Loucy (cell line): ENCODE data around the gene CRELD2.

Experiments used
- H2AFZ ChIP-seq: fragments of 200-600 bp; sonication (generic); 2 replicates; pipeline ENCODE4 v1.6.0; 2016; ENCODE audit warnings: antibody characterized with exemption, mild to moderate bottlenecking, low read length, moderate library complexity
- H3F3A ChIP-seq: fragments of 200-600 bp; 2 replicates; pipeline ENCODE4 v1.6.0; 2016; ENCODE audit warnings: antibody characterized with exemption, low read depth, mild to moderate bottlenecking
- H3K27me3 ChIP-seq: fragments of 200-600 bp; sonication (generic); 2 replicates; pipeline ENCODE4 v1.6.1; 2014; ENCODE audit warnings: low read length, mild to moderate bottlenecking; ENCODE audit not compliant: insufficient read depth, poor library complexity, severe bottlenecking
- H3K36me3 ChIP-seq: fragments of 200-600 bp; sonication (generic); 2 replicates; pipeline ENCODE4 v1.6.1; 2016; ENCODE audit warnings: low read length; ENCODE audit not compliant: insufficient read depth
- H3K4me1 ChIP-seq: fragments of 200-600 bp; sonication (generic); 2 replicates; pipeline ENCODE4 v1.5.1; 2014; ENCODE audit warnings: low read length, mild to moderate bottlenecking; ENCODE audit not compliant: insufficient read depth, poor library complexity, severe bottlenecking
- H3K4me2 ChIP-seq: fragments of 200-600 bp; sonication (generic); 2 replicates; pipeline ENCODE4 v1.6.0; 2014; ENCODE audit warnings: antibody characterized with exemption, low read length, low read depth, mild to moderate bottlenecking; ENCODE audit not compliant: poor library complexity, severe bottlenecking
- H3K4me3 ChIP-seq: fragments of 200-600 bp; sonication (generic); 2 replicates; pipeline ENCODE4 v1.5.1; 2014; ENCODE audit warnings: low read length, mild to moderate bottlenecking, mixed read lengths; ENCODE audit not compliant: poor library complexity, severe bottlenecking
- H3K79me2 ChIP-seq: fragments of 200-600 bp; sonication (generic); 2 replicates; pipeline ENCODE4 v1.6.1; 2014; ENCODE audit warnings: low read length; ENCODE audit not compliant: insufficient read depth
- H3K9ac ChIP-seq: fragments of 200-600 bp; sonication (generic); 2 replicates; pipeline ENCODE4 v1.6.0; 2014; ENCODE audit warnings: mild to moderate bottlenecking, low read depth, low read length, moderate library complexity; ENCODE audit not compliant: poor library complexity, severe bottlenecking
- H3K9me2 ChIP-seq: fragments of 200-600 bp; sonication (generic); replicated peaks from 2 replicates; pipeline ENCODE4 v1.6.1; 2016; ENCODE audit warnings: low read depth, low read length, mixed read lengths
- H3K9me3 ChIP-seq: fragments of 200-600 bp; sonication (generic); 2 replicates; pipeline ENCODE4 v1.6.1; 2014; ENCODE audit warnings: mild to moderate bottlenecking, antibody characterized with exemption, low read length, low read depth; ENCODE audit not compliant: insufficient read depth
- H4K20me1 ChIP-seq: fragments of 200-600 bp; sonication (generic); 2 replicates; pipeline ENCODE4 v1.6.0; 2014; ENCODE audit warnings: antibody characterized with exemption, low read length, mild to moderate bottlenecking; ENCODE audit not compliant: insufficient read depth, poor library complexity, severe bottlenecking
- CTCF ChIP-seq: fragments of 200-600 bp; sonication (generic); conservative IDR thresholded peaks from 2 replicates; pipeline ENCODE4 v1.5.1; 2014; ENCODE audit warnings: mild to moderate bottlenecking, antibody characterized with exemption, low read length
- EZH2phosphoT487 ChIP-seq: fragments of 200-600 bp; IDR thresholded peaks from 2 replicates; pipeline ENCODE4 v1.6.1; 2018; ENCODE audit warnings: antibody characterized with exemption, mild to moderate bottlenecking, moderate library complexity, borderline replicate concordance

The CRELD2 gene

GRCh38 chr22:49882519-49883293 is 35.7 kb upstream of the CRELD2 start:
- Histone ChIP-seq H3K36me3 (peaks cover 54% of the 10 kb centered on the region; the same call in 1 of the 2 replicates), H3K4me3 (no peak overlapping the region), H3K4me1 (peaks cover 23% of the 10 kb centered on the region), H3F3A (0 out of 2 replicates have a peak, but pooled peaks cover 3% of the 10 kb centered on the region), H3K27me3 (no peaks in the 10 kb centered on the region), H3K4me2 (no peak overlapping the region), H3K9ac (no peak overlapping the region), H3K9me3 (no peaks in the 10 kb centered on the region), H2AFZ (no peak overlapping the region), H3K9me2 (no peaks in the 10 kb centered on the region), H3K79me2 (peaks cover 99% of the 10 kb centered on the region), H4K20me1 (peaks cover 70% of the 10 kb centered on the region)
- TF ChIP-seq CTCF (no peak), EZH2phosphoT487 (no peak)

GRCh38 chr22:49883294-49883640 is 35.2 kb upstream of the CRELD2 start:
- TF ChIP-seq EZH2phosphoT487 (no peak), CTCF (no peak)
- no peaks in the 10 kb centered on the region for H3K9me3 ChIP-seq
- H3K27me3 ChIP-seq, result no peaks in the 10 kb centered on the region
- H4K20me1 ChIP-seq, result peaks cover 70% of the 10 kb centered on the region
- H3K4me3 ChIP-seq, result no peak overlapping the region
- no peak overlapping the region for H2AFZ ChIP-seq
- H3K9ac ChIP-seq, result no peak overlapping the region
- 0 out of 2 replicates have a peak, but pooled peaks cover 3% of the 10 kb centered on the region for H3F3A ChIP-seq
- H3K9me2 ChIP-seq, result no peaks in the 10 kb centered on the region
- peaks cover 23% of the 10 kb centered on the region for H3K4me1 ChIP-seq
- peaks cover 54% of the 10 kb centered on the region for H3K36me3 ChIP-seq
- H3K4me2 ChIP-seq, result no peak overlapping the region
- H3K79me2 ChIP-seq, result peaks cover 99% of the 10 kb centered on the region

GRCh38 chr22:49884075-49884474 is 34.4 kb upstream of the CRELD2 start:
- no peak overlapping the region for H3K9ac ChIP-seq
- H3K4me3 ChIP-seq, result no peak overlapping the region
- H3K79me2 ChIP-seq, result peaks cover 99% of the 10 kb centered on the region
- peaks cover 23% of the 10 kb centered on the region for H3K4me1 ChIP-seq
- no peak for TF ChIP-seq EZH2phosphoT487
- TF ChIP-seq CTCF, result no peak
- peaks cover 78% of the 10 kb centered on the region for H4K20me1 ChIP-seq
- H3K4me2 ChIP-seq, result no peak overlapping the region
- H2AFZ ChIP-seq, result no peak overlapping the region
- H3K36me3 ChIP-seq, result peaks cover 61% of the 10 kb centered on the region
- no peaks in the 10 kb centered on the region for H3K9me2 ChIP-seq
- H3K27me3 ChIP-seq, result no peaks in the 10 kb centered on the region
- H3F3A ChIP-seq, result 0 out of 2 replicates have a peak, but pooled peaks cover 3% of the 10 kb centered on the region
- no peaks in the 10 kb centered on the region for H3K9me3 ChIP-seq
